Stimulated activated naive CD8-positive, alpha-beta T cell treated with anti-CD3 and anti-CD28 coated beads, Interleukin-15, Interleukin-2, amounts not matched to agents 100 ng/mL and 50 ng/mL, for 24 hours (primary cell): ENCODE measurements around the gene RAB11B.
"Not testable (repeated sequence)": the region's sequence is repeated elsewhere in the genome, so short reads cannot be mapped to it uniquely, and the experiment has no call there.

Experiments
- H3K27ac Mint-ChIP-seq: one replicate; pipeline ENCODE4 v1.8.0; 2021; ENCODE audit warnings: mild to moderate bottlenecking, mixed read lengths
- H3K27me3 Mint-ChIP-seq: one replicate; pipeline ENCODE4 v1.8.0; 2021; ENCODE audit warnings: mixed read lengths
- H3K36me3 Mint-ChIP-seq: one replicate; pipeline ENCODE4 v1.8.0; 2021; ENCODE audit warnings: low read depth, mixed read lengths
- H3K4me1 Mint-ChIP-seq: one replicate; pipeline ENCODE4 v1.8.0; 2021; ENCODE audit warnings: low read depth, mixed read lengths
- H3K4me3 Mint-ChIP-seq: one replicate; pipeline ENCODE4 v1.8.0; 2021; ENCODE audit warnings: mild to moderate bottlenecking, mixed read lengths
- H3K9me3 Mint-ChIP-seq: one replicate; pipeline ENCODE4 v1.8.0; 2021; ENCODE audit warnings: mixed read lengths

Gene RAB11B

GRCh38 chr19:8363803-8364771, 26.1 kb upstream of the RAB11B start, which contains the start of gene ANGPTL4:
Gene ANGPTL4 (plus strand): TSS chr19:8364155. CDS start chr19:8364322, 167 bp downstream.
- peak within 1 kb of the TSS; percentile 75 for H3K4me3 Mint-ChIP-seq
- H3K27me3 Mint-ChIP-seq = peaks cover 57% of the 10 kb centered on the region
- H3K27ac Mint-ChIP-seq = peak within 1 kb of the TSS; percentile 82
- H3K9me3 Mint-ChIP-seq = no peaks in the 10 kb centered on the region
- no peaks in the 10 kb centered on the region for H3K36me3 Mint-ChIP-seq
- H3K4me1 Mint-ChIP-seq = peaks cover 29% of the 10 kb centered on the region

GRCh38 chr19:8366121-8366581, 24.0 kb upstream of the RAB11B start:
- Mint-ChIP-seq H3K27me3 (peaks cover 57% of the 10 kb centered on the region), H3K36me3 (no peaks in the 10 kb centered on the region), H3K27ac (no peak overlapping the region), H3K4me3 (no peak overlapping the region), H3K9me3 (no peaks in the 10 kb centered on the region), H3K4me1 (peaks cover 32% of the 10 kb centered on the region)

- Mint-ChIP-seq H3K27me3 (peaks cover 53% of the 10 kb centered on the region), H3K4me1 (peaks cover 27% of the 10 kb centered on the region), H3K36me3 (no peaks in the 10 kb centered on the region), H3K27ac (no peak overlapping the region), H3K4me3 (no peak overlapping the region), H3K9me3 (no peaks in the 10 kb centered on the region)
Observed at GRCh38 chr19:8366961-8367326, 23.2 kb upstream of the RAB11B start.

GRCh38 chr19:8367327-8368001, 22.7 kb upstream of the RAB11B start:
- Mint-ChIP-seq H3K4me1 (peaks cover 22% of the 10 kb centered on the region), H3K4me3 (no peak overlapping the region), H3K27me3 (peaks cover 48% of the 10 kb centered on the region), H3K9me3 (no peaks in the 10 kb centered on the region), H3K36me3 (no peaks in the 10 kb centered on the region), H3K27ac (no peak overlapping the region)

- no peak overlapping the region for H3K4me3 Mint-ChIP-seq
- no peaks in the 10 kb centered on the region for H3K36me3 Mint-ChIP-seq
- no peaks in the 10 kb centered on the region for H3K9me3 Mint-ChIP-seq
- H3K27ac Mint-ChIP-seq = no peak overlapping the region
- peaks cover 30% of the 10 kb centered on the region for H3K27me3 Mint-ChIP-seq
- H3K4me1 Mint-ChIP-seq = peaks cover 7% of the 10 kb centered on the region
Observed at GRCh38 chr19:8370176-8371010, 19.8 kb upstream of the RAB11B start.

GRCh38 chr19:8371011-8371804, 19.0 kb upstream of the RAB11B start:
- H3K27me3 Mint-ChIP-seq = peaks cover 24% of the 10 kb centered on the region
- no peak overlapping the region for H3K4me3 Mint-ChIP-seq
- peaks cover under 1% of the 10 kb centered on the region for H3K36me3 Mint-ChIP-seq
- peaks cover 7% of the 10 kb centered on the region for H3K4me1 Mint-ChIP-seq
- no peak overlapping the region for H3K27ac Mint-ChIP-seq
- no peaks in the 10 kb centered on the region for H3K9me3 Mint-ChIP-seq

- Mint-ChIP-seq H3K27ac (no peak overlapping the region), H3K4me1 (peaks cover 7% of the 10 kb centered on the region), H3K27me3 (no peaks in the 10 kb centered on the region), H3K4me3 (no peak overlapping the region), H3K36me3 (peaks cover 7% of the 10 kb centered on the region), H3K9me3 (no peaks in the 10 kb centered on the region)
Observed at GRCh38 chr19:8373867-8374813, 16.0 kb upstream of the RAB11B start.

- H3K27me3 Mint-ChIP-seq, H3K4me3 Mint-ChIP-seq, H3K4me1 Mint-ChIP-seq, H3K27ac Mint-ChIP-seq, H3K9me3 Mint-ChIP-seq: not testable (repeated sequence)
- H3K36me3 Mint-ChIP-seq = peaks cover 13% of the 10 kb centered on the region
Observed at GRCh38 chr19:8375766-8376165, 14.4 kb upstream of the RAB11B start.

GRCh38 chr19:8376373-8376974, 13.7 kb upstream of the RAB11B start:
- H3K36me3 Mint-ChIP-seq = peaks cover 13% of the 10 kb centered on the region
- H3K4me1 Mint-ChIP-seq, H3K27me3 Mint-ChIP-seq, H3K4me3 Mint-ChIP-seq, H3K27ac Mint-ChIP-seq, H3K9me3 Mint-ChIP-seq: not testable (repeated sequence)

GRCh38 chr19:8377598-8377997, 12.6 kb upstream of the RAB11B start:
- no peaks in the 10 kb centered on the region for H3K27me3 Mint-ChIP-seq
- H3K36me3 Mint-ChIP-seq = peaks cover 13% of the 10 kb centered on the region
- no peaks in the 10 kb centered on the region for H3K9me3 Mint-ChIP-seq
- no peak overlapping the region for H3K27ac Mint-ChIP-seq
- no peak overlapping the region for H3K4me3 Mint-ChIP-seq
- peaks cover 4% of the 10 kb centered on the region for H3K4me1 Mint-ChIP-seq

- not testable (repeated sequence) for H3K4me1 Mint-ChIP-seq, H3K9me3 Mint-ChIP-seq, H3K27ac Mint-ChIP-seq, H3K4me3 Mint-ChIP-seq, H3K27me3 Mint-ChIP-seq
- H3K36me3 Mint-ChIP-seq = peaks cover 13% of the 10 kb centered on the region
Observed at GRCh38 chr19:8379156-8379891, 10.8 kb upstream of the RAB11B start.

GRCh38 chr19:8384569-8384968, 5.6 kb upstream of the RAB11B start:
- Mint-ChIP-seq H3K36me3 (peaks cover 14% of the 10 kb centered on the region), H3K4me1 (peaks cover 11% of the 10 kb centered on the region)
- H3K9me3 Mint-ChIP-seq, H3K4me3 Mint-ChIP-seq, H3K27me3 Mint-ChIP-seq, H3K27ac Mint-ChIP-seq: not testable (repeated sequence)
